T-helper 22 cell (primary cell): ENCODE results near the gene KRT6A.

Experiments
- DNase-seq: peaks from one replicate; pipeline ENCODE4 v3.0.0-alpha.2; 2020; ENCODE audit warnings: low read depth

KRT6A gene

GRCh38 chr12:52493172-52493571, at the start of gene KRT6A:
KRT6A (minus strand) TSS chr12:52493257; CDS start chr12:52493188, 69 bp downstream.
- no peak for DNase-seq

GRCh38 chr12:52542157-52542556, 49.1 kb upstream of the KRT6A start:
- no peak for DNase-seq

- DNase-seq = no peak
Observed at GRCh38 chr12:52541709-52542108, 48.7 kb upstream of the KRT6A start.

- no peak for DNase-seq
Observed at GRCh38 chr12:52540531-52540930, 47.5 kb upstream of the KRT6A start.

- no peak for DNase-seq
Observed at GRCh38 chr12:52539821-52540173, 46.7 kb upstream of the KRT6A start.

GRCh38 chr12:52539083-52539820, 46.2 kb upstream of the KRT6A start:
- no peak for DNase-seq

GRCh38 chr12:52537101-52537500, 44.0 kb upstream of the KRT6A start:
- no peak for DNase-seq

- no peak for DNase-seq
Observed at GRCh38 chr12:52535574-52535973, 42.5 kb upstream of the KRT6A start.

- DNase-seq = no peak
Observed at GRCh38 chr12:52534482-52534881, 41.4 kb upstream of the KRT6A start.

GRCh38 chr12:52533686-52534470, 40.8 kb upstream of the KRT6A start:
- no peak for DNase-seq

- no peak for DNase-seq
Observed at GRCh38 chr12:52532636-52533035, 39.6 kb upstream of the KRT6A start.

- DNase-seq = no peak
Observed at GRCh38 chr12:52531566-52532300, 38.7 kb upstream of the KRT6A start.

GRCh38 chr12:52530905-52531304, 37.8 kb upstream of the KRT6A start:
- DNase-seq = no peak

GRCh38 chr12:52530366-52530765, 37.3 kb upstream of the KRT6A start:
- no peak for DNase-seq

- no peak for DNase-seq
Observed at GRCh38 chr12:52529846-52530245, 36.8 kb upstream of the KRT6A start.

GRCh38 chr12:52529417-52529816, 36.4 kb upstream of the KRT6A start:
- no peak for DNase-seq

GRCh38 chr12:52528641-52529143, 35.6 kb upstream of the KRT6A start:
- DNase-seq = no peak

GRCh38 chr12:52527121-52527800, 34.2 kb upstream of the KRT6A start:
- DNase-seq = no peak

- DNase-seq = no peak
Observed at GRCh38 chr12:52526511-52526951, 33.5 kb upstream of the KRT6A start.

GRCh38 chr12:52525661-52526499, 32.8 kb upstream of the KRT6A start:
- DNase-seq = no peak
